Esophagus squamous epithelium (tissue), 5 donors: ENCODE measurements around the gene ANTXR1. TPM values are rescaled to one million over a fixed set of nuclear protein-coding genes. Genes with fewer than 3 reads are reported as not detected.

Source experiments
- DNase-seq: peaks from one replicate; lab custom pipeline; 2025; lab: John Stamatoyannopoulos, UW
- H3K27ac ChIP-seq, 4 donors: fragments of 200-600 bp; sonication (generic); one replicate each; pipeline ENCODE4 v1.5.1; 2016 to 2019; ENCODE audit warnings: mild to moderate bottlenecking in 1 of 4
- H3K27me3 ChIP-seq, 4 donors: fragments of 200-600 bp; sonication (generic); 1 replicate in 3 of 4; 2 replicates in 1 of 4; pipeline versions ENCODE4 v1.5.1 to v1.6.0; 2017 to 2021; ENCODE audit warnings: antibody characterized with exemption in 1 of 4
- H3K36me3 ChIP-seq, 3 donors: fragments of 200-600 bp; sonication (generic); one replicate each; pipeline ENCODE4 v1.5.1; 2016 to 2019
- H3K4me1 ChIP-seq, 3 donors: fragments of 200-600 bp; sonication (generic); one replicate each; pipeline ENCODE4 v1.5.1; 2017 to 2019
- H3K4me3 ChIP-seq, 4 donors: fragments of 200-600 bp; sonication (generic); 1 replicate in 3 of 4; 2 replicates in 1 of 4; pipeline ENCODE4 v1.5.1; 2016 to 2019; ENCODE audit warnings: mild to moderate bottlenecking in 2 of 4, moderate library complexity in 1 of 4
- H3K9me3 ChIP-seq, 3 donors: fragments of 200-600 bp; sonication (generic); one replicate each; pipeline ENCODE4 v1.5.1; 2016 to 2019
- POLR2A ChIP-seq, 4 donors: fragments of 450-650 bp; IDR thresholded peaks; one replicate each; pipeline ENCODE4 v1.6.1; 2017; ENCODE audit warnings: antibody characterized with exemption in 4 of 4, mild to moderate bottlenecking in 4 of 4, moderate library complexity in 3 of 4
- WGBS, 2 donors: methylation state at CpG; one replicate each; pipeline ENCODE4 v1.1.5; 2018; 5-methylcytosine and 5-hydroxymethylcytosine counted together
- intact Hi-C: fragments of 100-400 bp; cut with DNase I; formaldehyde crosslinking; loops from one replicate; pipeline ENCODE4 v1.15.0; 2022
- total RNA-seq, 4 donors: library from RNA; depleted of rRNA; stranded (reverse); fragments of >200 nt; gene quantifications; one replicate each; pipeline ENCODE4 v1.1.0, GENCODE V29; 2016
- TF ChIP-seq, protein P1 (sequence below), 6 experiments: fragments of 450-650 bp in 4 of 6; fragments of 200-600 bp in 2 of 6; sonication (generic) in 2 of 6; IDR thresholded peaks; one replicate each; pipeline ENCODE4 v1.5.1; 2016 to 2019; ENCODE audit warnings: antibody characterized with exemption in 6 of 6, mild to moderate bottlenecking in 4 of 6, moderate library complexity in 4 of 6
- donor health status: DM: yes; HTN: yes; CAD: no.

The ANTXR1 gene
- total RNA-seq, 4 donors from 2014 or later: 7.8 to 50.9 (median 17.3) TPM

DNA sequence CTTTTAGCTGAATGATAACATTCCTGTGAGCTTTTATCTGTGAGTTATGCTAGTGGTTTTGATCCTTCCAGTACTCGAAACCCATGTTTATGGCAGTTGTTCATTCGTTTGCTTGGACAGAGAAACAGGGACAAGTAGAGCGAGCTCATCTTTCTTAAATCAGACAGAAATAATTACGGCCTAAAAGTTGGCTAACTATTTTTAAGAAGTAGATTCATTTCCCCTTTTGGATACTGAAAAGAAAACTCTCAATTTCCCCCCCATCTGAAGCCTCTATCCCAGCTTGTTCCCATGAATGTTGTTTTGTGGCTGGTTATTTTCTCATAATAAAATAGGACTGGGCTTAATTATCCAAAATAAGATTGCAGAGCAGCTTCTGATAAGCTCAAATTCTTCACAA lies 67.1 kb downstream of the ANTXR1 start:
- TF ChIP-seq, protein P1, sequence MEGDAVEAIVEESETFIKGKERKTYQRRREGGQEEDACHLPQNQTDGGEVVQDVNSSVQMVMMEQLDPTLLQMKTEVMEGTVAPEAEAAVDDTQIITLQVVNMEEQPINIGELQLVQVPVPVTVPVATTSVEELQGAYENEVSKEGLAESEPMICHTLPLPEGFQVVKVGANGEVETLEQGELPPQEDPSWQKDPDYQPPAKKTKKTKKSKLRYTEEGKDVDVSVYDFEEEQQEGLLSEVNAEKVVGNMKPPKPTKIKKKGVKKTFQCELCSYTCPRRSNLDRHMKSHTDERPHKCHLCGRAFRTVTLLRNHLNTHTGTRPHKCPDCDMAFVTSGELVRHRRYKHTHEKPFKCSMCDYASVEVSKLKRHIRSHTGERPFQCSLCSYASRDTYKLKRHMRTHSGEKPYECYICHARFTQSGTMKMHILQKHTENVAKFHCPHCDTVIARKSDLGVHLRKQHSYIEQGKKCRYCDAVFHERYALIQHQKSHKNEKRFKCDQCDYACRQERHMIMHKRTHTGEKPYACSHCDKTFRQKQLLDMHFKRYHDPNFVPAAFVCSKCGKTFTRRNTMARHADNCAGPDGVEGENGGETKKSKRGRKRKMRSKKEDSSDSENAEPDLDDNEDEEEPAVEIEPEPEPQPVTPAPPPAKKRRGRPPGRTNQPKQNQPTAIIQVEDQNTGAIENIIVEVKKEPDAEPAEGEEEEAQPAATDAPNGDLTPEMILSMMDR (IDR thresholded peaks at IDR 0.05): no peak
- TF ChIP-seq POLR2A (IDR thresholded peaks at IDR 0.05): no peak
- H3K4me3 ChIP-seq: no peak overlapping the region
- H3K9me3 ChIP-seq: no peaks in the 10 kb centered on the region
- peaks cover 0 to 24% (median 21%) of the 10 kb centered on the region in 3 donors for H3K4me1 ChIP-seq
- WGBS, 2 donors: 57 to 66% methylated on average over 4 of the region's 4 CpGs
- H3K36me3 ChIP-seq: peaks cover 0 to 23% (median 0%) of the 10 kb centered on the region in 3 donors
- no peaks in the 10 kb centered on the region for H3K27me3 ChIP-seq
- no peak for DNase-seq
- intact Hi-C loops: no loop called here
- peak overlapping the region in 1 of 4 donors; percentile 31 for H3K27ac ChIP-seq

DNA sequence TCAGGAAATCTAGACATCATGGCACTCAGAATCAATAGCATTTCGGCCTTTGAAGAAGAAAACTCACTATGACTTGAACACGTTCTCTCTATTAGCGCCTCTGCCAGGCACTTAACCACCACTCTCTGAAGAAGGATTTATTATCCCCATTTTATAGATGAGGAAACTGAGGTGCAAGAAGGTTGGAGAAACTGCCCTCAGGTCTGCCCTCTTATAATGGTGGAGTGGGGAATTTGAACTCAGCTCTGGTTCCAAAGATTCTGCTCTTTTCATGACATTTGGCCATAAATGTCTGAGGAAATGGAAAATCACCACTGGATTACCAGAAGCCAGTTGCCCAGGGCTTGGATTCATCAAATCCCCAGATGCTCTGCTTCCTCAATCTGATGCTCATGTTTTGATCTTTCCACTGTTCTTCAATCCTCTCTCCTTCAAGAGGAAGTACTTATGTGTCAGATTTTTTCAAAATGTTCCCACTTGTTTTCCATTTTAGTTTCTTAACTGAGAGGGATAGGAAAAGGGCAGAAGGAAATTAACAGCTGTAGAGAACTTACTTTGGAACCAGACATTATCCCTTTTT lies 68.1 kb downstream of the ANTXR1 start:
- H3K36me3 ChIP-seq: peaks cover 0 to 23% (median 0%) of the 10 kb centered on the region in 3 donors
- 97 to 98% methylated on average over 3 of the region's 3 CpGs for WGBS, 2 donors
- TF ChIP-seq POLR2A (IDR thresholded peaks at IDR 0.05): no peak
- TF ChIP-seq, protein P1 (IDR thresholded peaks at IDR 0.05): no peak
- DNase-seq: no peak
- H3K27ac ChIP-seq: peak overlapping the region in 2 of 4 donors; percentile 31 to 66
- no peak overlapping the region for H3K4me3 ChIP-seq
- intact Hi-C loops: no loop called here
- no peaks in the 10 kb centered on the region for H3K9me3 ChIP-seq
- peaks cover 0 to 24% (median 21%) of the 10 kb centered on the region in 3 donors for H3K4me1 ChIP-seq
- no peaks in the 10 kb centered on the region for H3K27me3 ChIP-seq

GRCh38 chr2:69081757-69082156 lies 68.8 kb downstream of the ANTXR1 start:
- DNase-seq: no peak
- Histone ChIP-seq H3K27ac (peak overlapping the region; percentile 61 to 81 (median 71)), H3K27me3 (no peaks in the 10 kb centered on the region), H3K9me3 (no peaks in the 10 kb centered on the region), H3K4me3 (no peak overlapping the region), H3K4me1 (peaks cover 0 to 26% (median 21%) of the 10 kb centered on the region in 3 donors), H3K36me3 (peaks cover 0 to 21% (median 0%) of the 10 kb centered on the region in 3 donors)
- TF ChIP-seq, protein P1 (IDR thresholded peaks at IDR 0.05): no peak
- TF ChIP-seq POLR2A (IDR thresholded peaks at IDR 0.05): no peak
- intact Hi-C loops: no loop called here
- WGBS, 2 donors: 58 to 59% methylated on average over 2 to 4 of the region's 4 CpGs

GRCh38 chr2:69082430-69082997 lies 69.5 kb downstream of the ANTXR1 start:
- H3K27ac ChIP-seq: peak overlapping the region; percentile 61 to 81 (median 71)
- no peak for DNase-seq
- 21 to 29% methylated on average over 4 to 9 of the region's 9 CpGs for WGBS, 2 donors
- H3K4me1 ChIP-seq: peaks cover 0 to 33% (median 21%) of the 10 kb centered on the region in 3 donors
- intact Hi-C loops: no loop called here
- peaks cover 0 to 13% (median 0%) of the 10 kb centered on the region in 3 donors for H3K36me3 ChIP-seq
- H3K27me3 ChIP-seq: no peaks in the 10 kb centered on the region
- TF ChIP-seq, protein P1 (IDR thresholded peaks at IDR 0.05): no peak
- no peak for TF ChIP-seq POLR2A (IDR thresholded peaks at IDR 0.05)
- no peak overlapping the region for H3K4me3 ChIP-seq
- H3K9me3 ChIP-seq: no peaks in the 10 kb centered on the region

DNA sequence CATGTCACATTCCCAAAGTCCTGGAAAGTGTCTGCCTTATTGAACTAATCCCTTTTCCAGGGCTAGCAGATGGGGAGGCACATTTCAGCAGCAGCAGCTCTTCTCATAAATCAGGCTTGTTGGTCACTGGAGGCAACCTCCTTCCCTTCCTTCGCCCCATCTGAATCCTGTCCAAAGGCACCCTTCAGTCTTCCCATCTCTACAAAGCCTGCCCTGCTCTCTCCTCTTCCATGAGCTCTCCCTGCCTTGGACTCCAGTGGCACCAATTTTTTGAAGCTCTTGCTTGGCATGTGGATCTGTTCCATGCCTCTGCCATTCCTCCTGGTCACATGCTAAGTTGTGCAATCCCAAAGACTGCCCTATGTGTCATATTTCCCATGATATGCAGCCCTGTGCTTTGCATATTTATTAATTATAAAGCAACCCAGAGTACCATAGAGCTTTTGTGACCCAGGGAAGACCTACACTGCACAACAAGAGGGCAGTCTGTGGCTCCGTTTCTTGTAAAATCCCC lies 70.3 kb downstream of the ANTXR1 start:
- WGBS, 2 donors: 63 to 70% methylated on average over 2 of the region's 2 CpGs
- no peak for DNase-seq
- no peak for TF ChIP-seq POLR2A (IDR thresholded peaks at IDR 0.05)
- TF ChIP-seq, protein P1 (IDR thresholded peaks at IDR 0.05): no peak

More for the DNA sequence above, 70.3 kb downstream of the ANTXR1 start:
- H3K9me3 ChIP-seq: no peaks in the 10 kb centered on the region
- peak overlapping the region; percentile 61 to 81 (median 71) for H3K27ac ChIP-seq
- intact Hi-C loops: no loop called here
- no peaks in the 10 kb centered on the region for H3K27me3 ChIP-seq
- H3K4me1 ChIP-seq: peaks cover 0 to 41% (median 21%) of the 10 kb centered on the region in 3 donors
- peaks cover 0 to 5% (median 0%) of the 10 kb centered on the region in 3 donors for H3K36me3 ChIP-seq
- H3K4me3 ChIP-seq: no peak overlapping the region
